CD8-positive, alpha-beta memory T cell (primary cell): ENCODE results near the gene PWP2. TPM values are rescaled to one million over a fixed set of nuclear protein-coding genes. Genes with fewer than 3 reads are reported as not detected.

ENCODE experiments used
- CTCF ChIA-PET: fragments of 350-600 bp; sonication (Branson Sonifier 250); formaldehyde crosslinking; loops from one replicate; lab custom pipeline; 2021; ENCODE audit warnings: antibody characterized with exemption; lab: Charles Lee
- POLR2A ChIA-PET: fragments of 350-600 bp; sonication (Branson Sonifier 250); formaldehyde crosslinking; loops from one replicate; lab custom pipeline; 2021; ENCODE audit warnings: antibody characterized with exemption; lab: Charles Lee
- DNase-seq, 5 donors: peaks; one replicate each; pipeline versions ENCODE4 v3.0.0 to v3.0.0-alpha.2; 2020 to 2022; ENCODE audit warnings: mixed read lengths in 1 of 5
- H3K27ac ChIP-seq: one replicate; pipeline ENCODE4 v1.7.0; 2013; ENCODE audit warnings: low read depth, mild to moderate bottlenecking, low read length, moderate library complexity
- H3K27me3 ChIP-seq: 2 replicates; pipeline ENCODE4 v1.7.0; 2013; ENCODE audit warnings: low read length, mild to moderate bottlenecking; ENCODE audit not compliant: insufficient read depth, poor library complexity, severe bottlenecking
- H3K36me3 ChIP-seq: 2 replicates; pipeline ENCODE4 v1.7.0; 2013; ENCODE audit warnings: mild to moderate bottlenecking, low read length, moderate library complexity; ENCODE audit not compliant: insufficient read depth
- H3K4me1 ChIP-seq: 2 replicates; pipeline ENCODE4 v1.7.0; 2013; ENCODE audit warnings: mild to moderate bottlenecking, low read length, moderate library complexity; ENCODE audit not compliant: insufficient read depth
- H3K4me3 ChIP-seq: 2 replicates; pipeline ENCODE4 v1.7.0; 2013; ENCODE audit warnings: mild to moderate bottlenecking, low read length
- H3K9me3 ChIP-seq: 2 replicates; pipeline ENCODE4 v1.7.0; 2013; ENCODE audit warnings: mild to moderate bottlenecking, low read length
- H3K27ac Mint-ChIP-seq, 8 donors: one replicate each; pipeline ENCODE4 v1.8.0; 2020 to 2021; ENCODE audit warnings: mixed read lengths in 8 of 8, mild to moderate bottlenecking in 6 of 8, inconsistent platforms in 3 of 8, moderate library complexity in 3 of 8
- H3K27me3 Mint-ChIP-seq, 2 donors: one replicate each; pipeline ENCODE4 v1.8.0; 2020 to 2021; ENCODE audit warnings: mixed read lengths in 2 of 2, mild to moderate bottlenecking in 1 of 2, moderate library complexity in 1 of 2
- H3K36me3 Mint-ChIP-seq, 3 donors: one replicate each; pipeline ENCODE4 v1.8.0; 2020 to 2021; ENCODE audit warnings: mixed read lengths in 3 of 3, inconsistent platforms in 1 of 3, mild to moderate bottlenecking in 1 of 3
- H3K4me1 Mint-ChIP-seq, 3 donors: one replicate each; pipeline ENCODE4 v1.8.0; 2020 to 2021; ENCODE audit warnings: mixed read lengths in 3 of 3, inconsistent platforms in 1 of 3, mild to moderate bottlenecking in 1 of 3
- H3K4me3 Mint-ChIP-seq, 7 donors: one replicate each; pipeline ENCODE4 v1.8.0; 2020 to 2021; ENCODE audit warnings: mixed read lengths in 7 of 7, mild to moderate bottlenecking in 6 of 7, moderate library complexity in 4 of 7, inconsistent platforms in 2 of 7
- H3K9me3 Mint-ChIP-seq, 5 donors: one replicate each; pipeline ENCODE4 v1.8.0; 2020 to 2022; ENCODE audit warnings: mixed read lengths in 5 of 5, mild to moderate bottlenecking in 3 of 5, moderate library complexity in 2 of 5, inconsistent platforms in 1 of 5
- polyA plus RNA-seq: library from polyadenylated mRNA; unstranded; fragments of 300-500 nt; fragmentation: Illumina TruSeq; gene quantifications from one replicate; pipeline ENCODE4 v1.2.3, GENCODE V29; 2021
- total RNA-seq, 2 experiments: library from RNA; stranded (reverse); gene quantifications; one replicate each; pipeline ENCODE4 v1.2.3, GENCODE V29; 2021

Gene PWP2
- total and polyA plus RNA-seq, 3 experiments from 2014 or later = 10.4 to 15.5 (median 13.2) TPM

DNA sequence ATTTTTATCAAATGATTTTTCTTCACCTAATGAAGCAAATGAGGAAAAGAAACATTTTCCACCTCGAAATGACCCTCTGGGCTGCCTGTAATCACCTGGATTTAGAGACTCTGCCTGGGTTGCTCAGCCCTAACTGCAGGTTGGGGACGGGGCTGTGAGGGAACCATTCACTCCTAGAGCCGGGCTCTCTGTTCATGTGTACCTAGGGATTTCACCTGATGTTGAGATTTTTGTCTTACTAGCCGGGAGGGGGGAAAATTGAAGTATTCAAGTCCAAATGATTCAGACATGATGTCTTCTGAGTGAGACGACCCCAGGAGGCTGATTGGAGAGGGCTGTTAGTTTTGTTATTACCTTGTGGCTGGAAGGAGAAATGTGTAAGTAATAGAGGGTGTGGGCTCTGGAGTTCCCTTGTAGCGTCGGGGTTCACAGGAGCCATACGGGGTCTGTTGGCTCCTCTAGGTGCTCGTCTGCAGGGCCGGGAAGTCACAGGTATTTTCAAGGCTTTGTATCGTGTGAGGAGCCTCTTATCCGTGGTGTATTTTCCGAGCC, 42.3 kb upstream of the PWP2 start:
- peak overlapping the region; percentile 7 to 86 (median 72) for H3K4me3 Mint-ChIP-seq
- H3K9me3 Mint-ChIP-seq = no peaks in the 10 kb centered on the region
- ChIA-PET POLR2A (interaction anchor here (0.8 to 2.2 kb wide), 2 partner anchors 18 to 23 kb away, joined by 3 to 12 read pairs; no protein-coding TSS in a partner anchor), CTCF (interaction anchor here (1.0 to 1.6 kb wide), 6 partner anchors 8 to 233 kb away, joined by 3 to 11 read pairs (median 6); no protein-coding TSS in a partner anchor)
- peak overlapping the region; percentile 93 to 100 (median 99) for H3K27ac Mint-ChIP-seq
- H3K27ac ChIP-seq = peak overlapping the region; percentile 45
- H3K36me3 Mint-ChIP-seq = peaks cover 4 to 77% (median 32%) of the 10 kb centered on the region in 3 donors
- H3K9me3 ChIP-seq = no peaks in the 10 kb centered on the region
- H3K4me3 ChIP-seq = peak overlapping the region; percentile 20
- no peaks in the 10 kb centered on the region for H3K27me3 ChIP-seq
- no peak for DNase-seq
- H3K4me1 Mint-ChIP-seq = peaks cover 35 to 58% (median 47%) of the 10 kb centered on the region in 3 donors
- peaks cover 22% of the 10 kb centered on the region for H3K4me1 ChIP-seq
- H3K36me3 ChIP-seq = peaks cover 34% of the 10 kb centered on the region
- peaks cover 0 to 2% of the 10 kb centered on the region in 2 donors for H3K27me3 Mint-ChIP-seq

DNA sequence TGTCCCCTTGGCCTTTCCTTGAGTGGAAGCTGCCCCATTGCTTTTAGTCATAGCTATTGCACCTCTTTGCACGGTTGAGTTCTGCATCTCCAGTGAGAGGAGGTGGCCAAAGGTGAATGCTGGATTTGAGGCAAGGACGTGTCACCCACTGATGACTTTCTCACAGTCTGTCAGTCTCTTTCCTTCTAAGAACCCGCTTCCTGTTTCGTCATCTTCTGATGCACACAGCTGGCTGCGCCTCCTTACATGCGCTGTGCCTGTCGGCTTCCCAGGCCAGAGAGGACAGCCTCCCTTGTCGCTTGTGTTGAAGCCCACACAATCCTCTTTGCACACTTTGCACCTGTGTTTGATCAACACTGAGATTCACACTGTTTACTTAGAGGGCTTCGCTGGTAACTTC, 41.8 kb upstream of the PWP2 start:
- Histone ChIP-seq H3K27me3 (no peaks in the 10 kb centered on the region), H3K27ac (peak overlapping the region; percentile 68), H3K4me3 (no peak overlapping the region), H3K36me3 (peaks cover 34% of the 10 kb centered on the region), H3K9me3 (no peaks in the 10 kb centered on the region), H3K4me1 (peaks cover 22% of the 10 kb centered on the region)
- DNase-seq = peak; percentile 78 to 92 (median 87)
- H3K36me3 Mint-ChIP-seq = peaks cover 4 to 78% (median 31%) of the 10 kb centered on the region in 3 donors
- CTCF ChIA-PET = interaction anchor here (1.0 to 1.5 kb wide), 4 partner anchors 8 to 233 kb away, joined by 3 to 11 read pairs (median 6); no protein-coding TSS in a partner anchor
- peaks cover 36 to 60% (median 47%) of the 10 kb centered on the region in 3 donors for H3K4me1 Mint-ChIP-seq
- peak overlapping the region; percentile 7 to 86 (median 72) for H3K4me3 Mint-ChIP-seq
- H3K9me3 Mint-ChIP-seq = no peaks in the 10 kb centered on the region
- peaks cover 0 to 2% of the 10 kb centered on the region in 2 donors for H3K27me3 Mint-ChIP-seq
- POLR2A ChIA-PET = interaction anchor here (0.8 to 2.2 kb wide), 2 partner anchors 18 to 22 kb away, joined by 3 to 12 read pairs; no protein-coding TSS in a partner anchor
- H3K27ac Mint-ChIP-seq = peak overlapping the region; percentile 93 to 100 (median 99)

DNA sequence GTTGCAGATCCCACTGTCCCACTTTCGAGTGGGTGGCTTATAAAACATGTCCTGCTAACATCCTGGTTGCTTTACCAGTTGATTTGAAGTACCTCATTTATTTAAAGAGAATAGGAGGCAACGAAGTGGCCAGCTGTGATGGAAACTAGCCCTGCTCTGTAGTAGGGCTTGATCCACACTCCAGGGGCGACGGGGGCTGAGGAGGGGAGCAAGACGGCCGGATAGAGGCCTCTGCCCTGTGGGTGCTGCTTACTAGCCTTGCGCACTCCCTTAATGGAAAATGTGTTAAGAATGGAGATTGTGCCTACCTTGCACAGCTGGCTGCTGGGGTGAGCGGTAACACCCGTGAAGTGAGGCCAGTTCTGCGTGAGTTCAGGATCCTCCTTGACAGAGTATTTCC, 41.1 kb upstream of the PWP2 start:
- Histone ChIP-seq H3K27ac (peak overlapping the region; percentile 68), H3K36me3 (peaks cover 34% of the 10 kb centered on the region), H3K4me3 (no peak overlapping the region), H3K9me3 (no peaks in the 10 kb centered on the region), H3K4me1 (peaks cover 22% of the 10 kb centered on the region), H3K27me3 (no peaks in the 10 kb centered on the region)
- ChIA-PET POLR2A (interaction anchor here (2.2 kb wide), 1 partner anchor 17 kb away, joined by 12 read pairs; no protein-coding TSS in a partner anchor), CTCF (interaction anchor here (1.3 to 1.5 kb wide), 3 partner anchors 9 to 232 kb away, joined by 5 to 11 read pairs (median 7); no protein-coding TSS in a partner anchor)
- peak overlapping the region in 4 of 7 donors; percentile 61 to 86 (median 78) for H3K4me3 Mint-ChIP-seq
- DNase-seq = no peak
- H3K4me1 Mint-ChIP-seq = peaks cover 36 to 61% (median 49%) of the 10 kb centered on the region in 3 donors
- H3K27ac Mint-ChIP-seq = peak overlapping the region; percentile 93 to 100 (median 99)
- no peaks in the 10 kb centered on the region for H3K9me3 Mint-ChIP-seq
- peaks cover 4 to 80% (median 32%) of the 10 kb centered on the region in 3 donors for H3K36me3 Mint-ChIP-seq
- peaks cover 0 to 2% of the 10 kb centered on the region in 2 donors for H3K27me3 Mint-ChIP-seq

DNA sequence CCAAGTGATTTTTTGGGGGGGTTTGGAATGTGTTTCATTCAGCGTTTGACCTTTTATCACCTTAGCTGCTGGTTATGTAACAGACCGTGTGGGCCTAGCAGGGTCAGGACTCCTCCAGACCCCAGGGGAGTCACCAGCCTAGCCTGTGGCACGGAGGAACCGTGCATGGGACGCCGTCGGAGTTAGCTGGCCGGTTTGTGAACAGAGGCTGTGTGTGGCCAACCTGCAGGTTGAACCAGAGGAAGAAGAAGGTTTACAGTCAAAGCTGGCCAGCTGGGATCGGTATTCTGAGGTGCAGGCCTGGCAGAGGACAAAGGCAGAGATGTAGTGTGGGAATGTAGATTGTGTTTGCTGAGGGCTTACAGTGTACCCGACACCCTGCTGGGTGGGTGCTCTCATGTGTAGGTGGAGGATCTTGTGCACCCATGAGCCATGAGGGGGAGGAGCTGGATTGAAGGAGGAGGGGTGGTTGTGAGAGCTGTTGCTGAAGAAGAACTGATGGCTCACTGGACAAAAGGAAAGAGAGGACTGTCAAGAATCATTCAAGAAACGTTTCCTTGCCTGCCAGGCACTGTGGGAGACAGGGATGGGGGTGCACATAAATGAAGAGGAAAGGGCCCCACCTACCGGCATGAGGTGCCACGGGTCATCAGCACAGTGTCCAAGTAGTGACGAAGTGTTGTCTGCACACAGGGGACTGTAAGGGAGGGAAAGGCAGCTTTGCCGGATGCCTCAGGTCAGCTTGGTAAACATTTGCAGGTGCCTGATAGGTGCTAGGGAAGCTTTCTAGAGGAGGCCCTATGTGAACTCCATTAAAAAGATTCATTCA, 40.0 kb upstream of the PWP2 start:
- Mint-ChIP-seq H3K9me3 (no peaks in the 10 kb centered on the region), H3K36me3 (peaks cover 4 to 87% (median 36%) of the 10 kb centered on the region in 3 donors), H3K27me3 (peaks cover 0 to 2% of the 10 kb centered on the region in 2 donors), H3K4me1 (peaks cover 39 to 65% (median 53%) of the 10 kb centered on the region in 3 donors), H3K27ac (peak overlapping the region; percentile 71 to 100 (median 99)), H3K4me3 (no peak overlapping the region)
- Histone ChIP-seq H3K4me3 (no peak overlapping the region), H3K9me3 (no peaks in the 10 kb centered on the region), H3K4me1 (peaks cover 22% of the 10 kb centered on the region), H3K27ac (no peak overlapping the region), H3K27me3 (no peaks in the 10 kb centered on the region), H3K36me3 (peaks cover 34% of the 10 kb centered on the region)
- POLR2A ChIA-PET = interaction anchor here (2.2 kb wide), 1 partner anchor 16 kb away, joined by 12 read pairs; no protein-coding TSS in a partner anchor
- CTCF ChIA-PET = interaction anchor here (1.8 kb wide), 1 partner anchor 16 kb away, joined by 5 read pairs; no protein-coding TSS in a partner anchor
- DNase-seq = no peak

DNA sequence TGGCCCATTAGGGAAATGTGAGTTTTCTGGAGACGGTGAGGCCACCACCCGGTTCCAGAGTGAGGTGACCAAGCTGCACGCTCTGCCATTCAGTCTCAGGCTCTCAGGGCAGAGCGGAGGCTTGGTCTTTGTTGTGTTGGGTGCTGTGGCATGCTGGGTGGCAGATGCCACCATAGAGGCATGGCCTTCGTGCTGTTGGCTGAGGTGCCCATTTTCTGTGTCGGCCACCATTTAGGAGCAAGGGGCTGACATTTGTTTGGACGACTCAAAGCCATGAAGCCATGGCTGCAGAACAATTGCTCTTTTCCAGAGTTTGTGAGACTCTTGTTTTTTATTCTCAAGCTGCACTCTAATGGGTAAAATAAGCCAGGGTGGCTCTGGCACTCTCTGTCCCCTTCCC, 36.8 kb upstream of the PWP2 start:
- H3K27me3 Mint-ChIP-seq = peaks cover 0 to 2% of the 10 kb centered on the region in 2 donors
- peak overlapping the region in 4 of 8 donors; percentile 41 to 90 (median 68) for H3K27ac Mint-ChIP-seq
- no peaks in the 10 kb centered on the region for H3K9me3 Mint-ChIP-seq
- H3K4me1 Mint-ChIP-seq = peaks cover 35 to 62% (median 58%) of the 10 kb centered on the region in 3 donors
- Histone ChIP-seq H3K9me3 (no peaks in the 10 kb centered on the region), H3K4me1 (peaks cover 25% of the 10 kb centered on the region), H3K27ac (no peak overlapping the region), H3K36me3 (peaks cover 35% of the 10 kb centered on the region), H3K4me3 (no peak overlapping the region), H3K27me3 (no peaks in the 10 kb centered on the region)
- ChIA-PET CTCF (no interaction called here), POLR2A (no interaction called here)
- peaks cover 4 to 86% (median 32%) of the 10 kb centered on the region in 3 donors for H3K36me3 Mint-ChIP-seq
- no peak overlapping the region for H3K4me3 Mint-ChIP-seq
- DNase-seq = no peak

DNA sequence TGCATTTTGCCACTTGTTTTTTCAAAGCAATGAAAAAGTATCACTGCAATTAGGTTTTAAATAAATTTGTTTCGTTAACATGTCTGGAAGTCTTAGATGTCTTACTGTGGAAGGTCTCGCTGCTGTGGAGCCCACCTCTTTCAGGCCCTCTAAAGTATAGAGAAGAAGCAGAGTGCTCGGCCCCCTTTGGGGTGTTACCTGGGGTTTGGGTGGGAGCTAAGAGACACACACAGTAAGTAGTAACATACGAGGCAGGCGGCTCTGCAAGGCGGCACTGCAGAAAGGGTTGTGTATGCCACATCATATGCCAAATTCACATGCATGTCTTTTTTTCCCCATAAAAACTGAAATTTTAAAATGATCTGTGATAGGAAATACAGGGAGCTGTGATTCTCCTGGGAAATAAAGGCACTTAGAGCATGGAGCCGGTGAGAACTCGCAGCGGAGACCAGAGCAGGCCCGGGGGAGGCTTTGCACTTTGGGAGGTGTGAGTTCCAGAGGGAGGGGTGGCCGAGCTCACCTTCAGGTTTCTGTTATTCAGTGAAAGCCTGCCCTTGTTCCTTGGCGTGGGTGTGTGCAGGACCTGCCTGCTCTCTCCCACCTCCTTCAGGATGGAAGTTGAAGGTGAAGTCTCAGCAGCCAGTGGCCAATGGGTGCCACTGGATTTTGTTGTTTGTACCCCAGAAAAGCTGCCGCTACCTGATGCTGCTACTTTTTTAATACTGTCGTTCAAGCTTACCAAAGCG, 35.7 kb upstream of the PWP2 start:
- Mint-ChIP-seq H3K27ac (peak overlapping the region in 6 of 8 donors; percentile 41 to 91 (median 54)), H3K9me3 (no peaks in the 10 kb centered on the region), H3K27me3 (no peaks in the 10 kb centered on the region), H3K36me3 (peaks cover 4 to 83% (median 32%) of the 10 kb centered on the region in 3 donors), H3K4me3 (no peak overlapping the region), H3K4me1 (peaks cover 31 to 55% (median 51%) of the 10 kb centered on the region in 3 donors)
- Histone ChIP-seq H3K4me3 (no peak overlapping the region), H3K27me3 (no peaks in the 10 kb centered on the region), H3K27ac (no peak overlapping the region), H3K9me3 (no peaks in the 10 kb centered on the region), H3K4me1 (peaks cover 16% of the 10 kb centered on the region), H3K36me3 (peaks cover 41% of the 10 kb centered on the region)
- ChIA-PET POLR2A (no interaction called here), CTCF (no interaction called here)
- no peak for DNase-seq

DNA sequence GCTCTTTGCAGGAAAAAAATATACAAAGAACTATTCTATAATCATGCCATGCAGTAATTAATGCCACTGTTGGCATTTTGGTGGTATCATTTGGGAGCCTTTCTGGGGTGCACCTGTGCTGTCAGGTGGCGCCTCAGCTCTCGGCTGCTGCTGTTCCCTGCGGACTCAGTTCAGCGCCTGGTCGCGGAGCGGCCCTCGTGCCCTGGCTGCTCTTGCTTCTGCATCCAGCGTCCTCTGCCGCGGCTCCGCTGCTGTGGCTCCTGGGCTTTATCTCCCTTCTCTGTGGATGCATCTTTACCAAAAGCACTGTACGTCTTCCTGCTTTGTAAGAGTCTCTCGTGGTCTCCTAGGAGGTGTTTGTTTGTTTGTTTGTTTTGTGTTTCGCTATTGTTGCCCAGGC, 35.1 kb upstream of the PWP2 start:
- Histone ChIP-seq H3K4me3 (no peak overlapping the region), H3K4me1 (peaks cover 11% of the 10 kb centered on the region), H3K27ac (no peak overlapping the region), H3K27me3 (no peaks in the 10 kb centered on the region), H3K9me3 (no peaks in the 10 kb centered on the region), H3K36me3 (peaks cover 40% of the 10 kb centered on the region)
- Mint-ChIP-seq H3K4me1 (peaks cover 31 to 53% (median 50%) of the 10 kb centered on the region in 3 donors), H3K36me3 (peaks cover 9 to 83% (median 31%) of the 10 kb centered on the region in 3 donors), H3K27ac (peak overlapping the region in 4 of 8 donors; percentile 41 to 86 (median 74)), H3K27me3 (no peaks in the 10 kb centered on the region), H3K9me3 (no peaks in the 10 kb centered on the region), H3K4me3 (no peak overlapping the region)
- ChIA-PET POLR2A (no interaction called here), CTCF (no interaction called here)
- no peak for DNase-seq
